GM11168 (cell line): ENCODE data around the gene USP49.

ENCODE experiments used
- in situ Hi-C: fragments of 300-500 bp; cut with MboI; formaldehyde crosslinking; loops from one replicate; pipeline ENCODE4 v1.12.0; 2022; ENCODE audit warnings: low sequenced_read_pairs; ENCODE audit not compliant: unreplicated experiment

USP49 gene

GRCh38 chr6:41878961-41879405 lies 16.2 kb downstream of the USP49 start:
- in situ Hi-C loops, result no loop called here

GRCh38 chr6:41878246-41878645 lies 16.9 kb downstream of the USP49 start:
- in situ Hi-C loops, result no loop called here

GRCh38 chr6:41877051-41877680 lies 18.0 kb downstream of the USP49 start:
- in situ Hi-C loops, result no loop called here

GRCh38 chr6:41874741-41875140 lies 20.4 kb downstream of the USP49 start:
- in situ Hi-C loops, result no loop called here

GRCh38 chr6:41872147-41872546 lies 23.0 kb downstream of the USP49 start:
- in situ Hi-C loops, result no loop called here

- in situ Hi-C loops, result no loop called here
Observed at GRCh38 chr6:41871691-41872090, 23.5 kb downstream of the USP49 start.

- in situ Hi-C loops, result no loop called here
Observed at GRCh38 chr6:41859356-41859755, 35.8 kb downstream of the USP49 start.

GRCh38 chr6:41858703-41859102 lies 36.5 kb downstream of the USP49 start:
- in situ Hi-C loops, result no loop called here

GRCh38 chr6:41850861-41851260 lies 44.3 kb downstream of the USP49 start:
- in situ Hi-C loops, result no loop called here

GRCh38 chr6:41846666-41847237 lies 48.4 kb downstream of the USP49 start:
- in situ Hi-C loops, result loop anchor here (5.0 kb wide), 1 partner anchor 201 kb away; no protein-coding TSS in a partner anchor

- in situ Hi-C loops, result no loop called here
Observed at GRCh38 chr6:41843178-41843577, 52.0 kb downstream of the USP49 start.

- in situ Hi-C loops, result no loop called here
Observed at GRCh38 chr6:41840326-41840725, 54.8 kb downstream of the USP49 start.

GRCh38 chr6:41836660-41837052 lies 58.5 kb downstream of the USP49 start:
- in situ Hi-C loops, result no loop called here

- in situ Hi-C loops, result no loop called here
Observed at GRCh38 chr6:41836022-41836659, 59.0 kb downstream of the USP49 start.

- in situ Hi-C loops, result no loop called here
Observed at GRCh38 chr6:41832263-41832662, 62.9 kb downstream of the USP49 start.

GRCh38 chr6:41826343-41827022 lies 68.7 kb downstream of the USP49 start:
- in situ Hi-C loops, result no loop called here

GRCh38 chr6:41824571-41825569 lies 70.3 kb downstream of the USP49 start:
- in situ Hi-C loops, result no loop called here

- in situ Hi-C loops, result no loop called here
Observed at GRCh38 chr6:41823178-41823577, 72.0 kb downstream of the USP49 start.

- in situ Hi-C loops, result no loop called here
Observed at GRCh38 chr6:41822021-41822420, 73.2 kb downstream of the USP49 start.

- in situ Hi-C loops, result no loop called here
Observed at GRCh38 chr6:41821266-41821665, 73.9 kb downstream of the USP49 start.
